SKM-1 (cell line): Measurements from ENCODE around the gene PRKAR1A.
"Not testable (repeated sequence)": the region's sequence is repeated elsewhere in the genome, so short reads cannot be mapped to it uniquely, and the experiment has no call there.

Experiments used
- DNase-seq: peaks from one replicate; lab custom pipeline; 2025; ENCODE audit not compliant: unreplicated experiment; lab: John Stamatoyannopoulos, UW

PRKAR1A gene

GRCh38 chr17:68511254-68511670 lies 968 bp upstream of the PRKAR1A start:
- DNase-seq, result no peak

DNA sequence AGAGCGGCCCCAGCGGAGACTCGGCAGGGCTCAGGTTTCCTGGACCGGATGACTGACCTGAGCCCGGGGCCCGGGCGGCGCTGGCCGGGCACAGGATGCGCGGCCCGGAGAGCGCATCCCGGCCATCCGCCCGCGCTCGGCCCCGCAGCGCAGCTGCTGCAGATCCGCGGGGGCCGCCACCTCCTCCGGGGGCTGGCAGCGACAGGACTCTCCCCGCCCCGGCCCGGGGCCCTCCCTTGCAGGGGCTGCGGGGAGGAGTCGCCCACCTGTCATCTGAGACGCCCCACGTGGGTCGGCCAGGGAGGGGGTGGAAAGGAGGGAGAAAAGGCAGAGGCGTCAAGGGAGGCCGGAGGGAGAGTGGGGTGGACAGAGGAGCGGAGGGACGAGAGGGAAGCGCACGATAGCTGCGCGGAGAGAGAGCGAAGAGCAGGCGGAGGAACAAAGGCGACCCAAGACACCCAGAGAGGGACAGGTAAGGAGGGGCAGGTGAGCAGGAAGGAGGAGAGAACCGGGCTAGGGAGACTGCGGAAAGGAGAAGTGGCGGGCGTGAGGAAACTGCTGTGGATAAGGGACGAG lies 471 bp upstream of the PRKAR1A start:
- no peak for DNase-seq

DNA sequence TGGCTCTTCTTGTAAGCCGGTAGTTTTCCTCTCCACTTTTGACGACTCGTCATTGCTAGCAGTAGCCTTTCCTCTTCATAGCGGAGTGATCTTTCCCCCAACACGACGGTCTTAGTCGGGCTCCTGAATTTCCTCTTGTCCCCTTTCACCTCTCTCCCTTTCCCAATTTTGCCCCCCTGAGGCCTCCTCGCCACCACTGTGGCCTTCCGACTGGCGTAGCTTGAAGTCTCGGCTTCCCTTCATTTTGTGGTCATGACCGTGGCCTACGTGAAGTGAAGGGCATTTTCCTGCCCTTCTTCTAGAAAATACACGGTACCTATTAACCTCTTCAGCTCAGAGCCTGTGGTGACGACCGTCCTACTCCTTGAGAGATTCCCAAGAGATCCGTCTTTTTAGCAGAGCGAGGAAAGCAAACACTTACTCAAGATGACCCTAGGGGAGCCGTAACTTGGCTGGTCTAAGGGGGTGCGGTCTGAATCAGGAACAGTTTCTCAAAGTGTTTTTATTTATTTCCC lies 787 bp downstream of the PRKAR1A start:
- no peak for DNase-seq

DNA sequence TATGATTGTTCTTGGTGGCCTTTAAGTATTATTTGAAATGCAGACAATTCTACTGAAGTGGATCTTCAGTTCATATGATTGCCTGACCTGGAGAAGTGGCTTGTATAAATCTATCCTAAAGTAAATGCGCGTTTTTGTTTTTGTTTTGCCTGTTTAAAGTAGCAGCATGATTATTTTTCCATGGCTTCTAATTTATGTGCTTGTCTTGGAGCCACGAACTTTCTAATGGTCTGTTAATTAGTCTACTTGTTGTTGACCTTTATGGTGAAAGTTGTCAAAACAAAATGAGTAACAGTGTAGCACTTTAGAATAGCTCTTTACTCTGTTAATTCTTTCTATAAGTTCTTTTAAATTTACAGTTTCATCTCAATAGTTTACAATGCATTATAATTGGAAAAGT lies 1.7 kb downstream of the PRKAR1A start:
- DNase-seq, result no peak

DNA sequence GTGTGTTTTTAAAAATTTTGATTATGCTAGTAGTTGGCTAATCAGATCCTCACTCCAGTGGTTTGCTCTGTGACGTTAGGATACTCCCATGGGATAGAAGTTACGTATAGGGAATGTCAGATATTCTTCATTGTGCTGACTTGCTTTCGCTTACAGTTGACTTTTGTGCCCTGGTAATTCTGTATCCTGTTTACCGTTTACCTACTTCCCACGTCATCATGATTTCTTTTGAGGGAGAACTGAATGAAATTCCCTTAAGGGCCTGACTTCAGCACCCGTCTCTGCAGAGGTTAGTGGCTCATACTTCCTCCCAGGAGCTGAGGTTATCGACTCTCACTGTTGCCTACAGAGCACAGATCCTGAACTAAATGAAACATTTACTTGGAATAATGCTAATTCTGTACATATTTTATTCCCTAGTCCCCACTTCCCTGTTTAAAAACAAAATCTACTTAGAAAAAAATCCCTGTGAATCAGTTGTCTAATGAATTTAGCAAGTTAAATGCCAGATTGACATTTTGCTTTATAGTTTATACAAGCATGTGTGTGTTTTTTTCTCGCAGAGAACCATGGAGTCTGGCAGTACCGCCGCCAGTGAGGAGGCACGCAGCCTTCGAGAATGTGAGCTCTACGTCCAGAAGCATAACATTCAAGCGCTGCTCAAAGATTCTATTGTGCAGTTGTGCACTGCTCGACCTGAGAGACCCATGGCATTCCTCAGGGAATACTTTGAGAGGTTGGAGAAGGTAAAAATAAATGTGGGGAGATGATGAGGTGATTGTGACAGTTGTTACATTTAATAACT lies 2.8 kb downstream of the PRKAR1A start:
- no peak for DNase-seq

DNA sequence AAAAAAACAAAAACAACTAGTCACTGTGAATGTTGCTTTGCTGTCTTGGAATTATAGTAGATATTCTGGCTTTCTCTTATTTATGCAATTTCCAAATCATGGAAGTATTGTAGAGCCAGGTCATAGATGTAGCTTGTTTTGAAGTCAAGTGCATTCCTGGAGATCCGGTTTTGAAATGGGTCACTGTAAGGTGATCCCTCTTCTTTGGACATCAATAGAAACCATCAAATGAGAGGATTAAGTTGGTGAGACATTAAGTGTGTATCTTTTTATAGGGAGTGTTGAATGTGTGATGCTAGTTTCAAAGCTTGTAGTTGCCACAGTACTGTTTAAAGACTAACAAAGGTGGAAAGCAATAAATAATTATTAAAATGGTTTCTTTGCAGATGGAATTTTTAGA lies 4.5 kb downstream of the PRKAR1A start:
- no peak for DNase-seq

DNA sequence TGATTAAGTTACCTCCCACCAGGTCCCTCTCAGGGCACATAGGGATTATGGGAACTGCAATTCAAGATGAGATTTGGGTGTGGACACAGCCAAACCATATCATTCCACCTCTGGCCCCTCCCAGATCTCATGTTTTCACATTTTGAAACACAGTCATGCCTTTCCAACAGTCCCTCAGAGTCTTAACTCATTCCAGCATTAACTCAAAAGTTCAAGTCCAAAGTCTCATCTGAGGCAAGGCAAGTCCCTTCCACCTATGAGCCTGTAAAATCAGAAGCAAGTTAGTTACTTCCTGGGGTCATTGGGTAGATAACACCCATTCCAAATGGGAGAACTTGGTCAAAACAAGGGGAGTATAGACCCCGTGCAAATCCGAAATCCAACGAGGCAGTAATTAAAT lies 5.4 kb downstream of the PRKAR1A start:
- not testable (repeated sequence) for DNase-seq

DNA sequence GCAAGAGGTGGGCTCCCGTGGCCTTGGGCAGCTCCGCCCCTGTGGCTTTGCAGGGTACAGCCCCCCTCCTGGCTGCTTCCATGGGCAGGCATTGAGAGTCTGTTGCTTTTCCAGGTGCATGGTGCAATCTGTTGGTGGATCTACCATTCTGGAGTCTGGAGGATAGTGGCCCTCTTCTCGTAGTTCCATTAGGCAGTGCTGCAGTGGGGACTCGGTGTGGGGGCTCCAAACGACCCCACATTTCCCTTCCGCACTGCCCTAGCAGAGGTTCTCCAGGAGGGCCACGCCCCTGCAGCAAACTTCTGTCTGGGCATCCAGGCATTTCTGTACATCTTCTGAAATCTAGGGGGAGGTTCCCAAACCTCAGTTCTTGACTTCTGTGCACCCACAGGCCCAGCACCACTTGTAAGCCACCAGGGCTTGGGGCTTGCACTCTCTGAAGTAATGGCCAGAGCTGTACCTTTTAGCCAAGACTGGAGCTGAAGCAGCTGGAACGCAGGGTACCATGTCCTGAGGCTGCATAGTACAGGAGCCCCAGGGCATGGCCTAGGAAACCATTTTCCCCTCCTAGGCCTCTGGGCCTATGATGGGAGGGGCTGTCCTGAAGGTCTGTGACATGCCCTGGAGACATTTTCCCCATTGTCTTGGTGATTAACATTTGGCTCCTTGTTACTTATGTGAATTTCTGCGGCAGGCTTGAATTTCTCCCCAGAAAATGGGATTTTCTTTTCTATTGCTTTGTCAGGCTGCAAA lies 6.0 kb downstream of the PRKAR1A start:
- no peak for DNase-seq

GRCh38 chr17:68519051-68519450 lies 6.8 kb downstream of the PRKAR1A start:
- not testable (repeated sequence) for DNase-seq

DNA sequence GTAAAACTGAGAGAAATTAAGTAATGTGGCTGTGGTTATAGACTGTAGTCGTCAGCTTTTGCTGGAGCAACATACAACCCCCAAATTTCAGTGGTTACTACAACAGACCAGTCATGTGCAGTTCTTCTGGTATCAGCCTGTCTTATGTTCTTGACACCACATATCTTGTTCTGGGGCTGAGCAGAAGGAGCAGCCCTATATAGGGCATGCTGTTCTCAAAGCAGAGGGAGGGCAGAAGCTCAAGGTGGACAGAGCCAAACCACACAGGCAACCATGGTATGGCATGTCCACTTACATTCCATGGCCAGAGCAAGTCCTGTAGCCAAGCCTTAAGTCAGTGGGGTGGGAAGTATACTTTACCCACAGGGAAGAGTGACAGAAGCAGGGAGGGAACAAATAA lies 7.7 kb downstream of the PRKAR1A start:
- DNase-seq, result no peak

- DNase-seq, result no peak
These were observed 10.0 kb downstream of the PRKAR1A start for GRCh38 chr17:68522266-68522665.

GRCh38 chr17:68526548-68526947 lies 14.3 kb downstream of the PRKAR1A start:
- DNase-seq, result no peak

GRCh38 chr17:68527314-68527713 lies 15.1 kb downstream of the PRKAR1A start:
- no peak for DNase-seq

DNA sequence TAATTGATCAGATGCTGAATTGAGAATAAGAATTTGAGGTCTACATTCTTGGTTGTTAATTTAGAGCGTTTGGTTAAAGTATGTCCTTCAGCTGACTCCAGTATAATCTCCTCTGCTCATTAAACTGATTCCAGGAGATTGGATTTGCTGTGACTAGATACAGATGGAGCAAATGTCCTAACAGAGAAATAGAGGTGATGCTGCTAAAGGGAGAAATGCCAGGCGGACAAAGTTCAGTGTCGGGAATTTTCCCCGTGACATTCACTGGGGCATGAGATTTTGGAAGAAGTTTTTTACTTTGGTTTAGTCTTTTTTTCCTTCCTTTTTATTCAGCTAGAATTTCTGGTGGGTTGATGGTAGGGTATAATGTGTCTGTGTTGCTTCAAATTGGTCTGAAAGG lies 19.0 kb downstream of the PRKAR1A start:
- DNase-seq, result no peak

GRCh38 chr17:68532826-68533225 lies 20.6 kb downstream of the PRKAR1A start:
- no peak for DNase-seq

DNA sequence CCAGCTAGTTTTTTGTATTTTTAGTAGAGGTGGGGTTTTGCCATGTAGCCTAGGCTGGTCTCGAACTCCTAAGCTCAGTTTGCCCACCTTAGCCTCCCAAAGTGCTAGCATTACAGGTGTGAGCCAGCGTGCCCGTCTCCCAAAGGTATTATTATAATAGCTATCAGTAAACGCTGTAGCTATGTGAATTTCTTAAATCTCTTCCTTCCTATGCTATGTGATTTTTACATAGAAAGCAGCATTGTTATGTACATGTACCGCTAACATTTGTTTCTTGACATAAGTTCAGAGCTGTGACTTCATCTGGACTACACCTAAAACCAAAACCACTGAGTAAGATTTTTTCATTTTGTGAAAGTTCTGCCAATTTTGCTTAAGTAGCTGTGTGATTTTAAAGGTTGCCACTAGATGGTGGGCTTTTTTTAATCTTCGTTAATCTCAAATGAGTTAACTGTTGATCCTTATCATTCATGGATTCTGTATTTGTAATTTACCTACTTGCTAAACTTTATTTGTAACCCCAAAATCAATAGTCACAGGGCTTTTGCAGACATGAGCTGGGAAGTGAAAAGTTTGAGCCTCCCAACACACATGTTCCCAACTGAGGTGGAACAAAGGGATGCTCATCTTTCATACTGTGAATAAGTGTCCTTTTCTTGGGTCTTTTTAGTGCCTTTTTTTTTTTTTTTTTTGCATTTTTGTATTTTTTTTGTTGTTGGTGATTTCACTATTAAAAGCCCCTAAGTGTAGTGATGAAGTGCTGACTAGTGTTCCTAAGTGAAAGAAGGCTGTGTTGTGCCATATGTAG lies 21.9 kb downstream of the PRKAR1A start:
- DNase-seq, result no peak

DNA sequence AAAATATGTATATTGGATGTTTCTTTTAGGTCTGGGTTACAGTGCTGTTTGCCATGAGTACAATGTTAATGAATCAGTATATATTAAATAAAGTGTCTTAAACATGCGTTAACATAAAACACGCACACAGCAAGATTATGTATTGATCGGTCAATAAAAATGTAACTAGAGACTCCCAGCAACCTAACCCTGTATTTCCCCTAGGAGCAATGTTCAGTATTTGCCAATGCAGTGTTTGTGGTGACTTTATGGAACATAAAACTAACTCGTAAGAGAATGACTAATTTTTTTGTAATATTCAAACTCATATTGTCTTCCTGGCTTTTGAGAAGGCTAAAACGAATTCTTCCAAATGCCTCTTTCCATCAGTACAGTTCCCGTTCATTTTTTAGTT lies 22.5 kb downstream of the PRKAR1A start:
- DNase-seq, result no peak

GRCh38 chr17:68535922-68536321 lies 23.7 kb downstream of the PRKAR1A start:
- DNase-seq, result no peak

- no peak for DNase-seq
These were observed 27.6 kb downstream of the PRKAR1A start for GRCh38 chr17:68539548-68540467.

DNA sequence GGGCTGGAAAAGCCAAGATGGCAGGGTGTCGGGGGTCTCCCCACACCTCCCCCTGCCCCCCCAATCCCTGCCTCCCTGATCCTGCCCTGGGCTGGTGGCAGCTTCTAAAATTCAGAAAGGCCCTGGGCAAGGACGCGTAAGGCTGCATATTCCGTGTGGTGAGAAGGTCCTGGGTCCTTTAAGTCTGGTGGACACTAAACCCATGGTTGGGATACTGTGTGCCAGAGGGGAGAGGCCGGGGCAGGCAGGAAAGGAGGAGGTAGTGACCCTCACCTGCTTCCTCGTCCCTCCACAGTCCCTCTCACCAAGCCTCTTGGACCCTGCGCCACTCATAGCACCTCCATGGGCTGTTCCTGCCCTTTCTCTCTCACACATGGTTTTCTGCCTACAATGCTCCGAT lies 28.8 kb downstream of the PRKAR1A start:
- no peak for DNase-seq
